ENCODE results near the gene EYA2.

GRCh38 chr20:46928580-46929132 is 34.0 kb downstream of the EYA2 start:
- TF ChIP-seq POLR2AphosphoS5 (IDR thresholded peaks at IDR 0.05; ENCODE audit: borderline replicate concordance, low read depth, low read length) (no peak), EZH2 (IDR thresholded peaks at IDR 0.05) (no peak), FOXP2 (optimal IDR thresholded peaks at IDR 0.05; ENCODE audit: control extremely low read depth, extremely low read length, insufficient read depth) (no peak)

Measured in SK-N-MC (cell line).